HG03064 (cell line): ENCODE data around the gene FBH1.
A peak's percentile ranks its signal among the peaks of the same experiment; 100 is the strongest.
"Not testable (repeated sequence)": the region's sequence is repeated elsewhere in the genome, so short reads cannot be mapped to it uniquely, and the experiment has no call there.

Source experiments
- ATAC-seq: cut with Tn5 transposase; IDR thresholded peaks from one replicate; pipeline ENCODE4 v1.9.1; 2021; ENCODE audit warnings: low read depth; ENCODE audit not compliant: unreplicated experiment

Gene FBH1

GRCh38 chr10:5902511-5903274, 12.7 kb downstream of the FBH1 start:
- no peak for ATAC-seq

GRCh38 chr10:5903563-5903962, 13.5 kb downstream of the FBH1 start:
- ATAC-seq = no peak

- peak; percentile 91 for ATAC-seq
Measured at GRCh38 chr10:5904227-5904626, 14.2 kb downstream of the FBH1 start.

- ATAC-seq = no peak
Measured at GRCh38 chr10:5905854-5906507, 15.9 kb downstream of the FBH1 start.

- ATAC-seq = no peak
Measured at GRCh38 chr10:5906651-5907050, 16.6 kb downstream of the FBH1 start.

- not testable (repeated sequence) for ATAC-seq
Measured at GRCh38 chr10:5908676-5909075, 18.6 kb downstream of the FBH1 start.

GRCh38 chr10:5910323-5911100, 20.5 kb downstream of the FBH1 start:
- no peak for ATAC-seq

GRCh38 chr10:5911670-5912069, 21.6 kb downstream of the FBH1 start:
- no peak for ATAC-seq

- ATAC-seq = no peak
Measured at GRCh38 chr10:5913736-5914135, 23.7 kb downstream of the FBH1 start.

- ATAC-seq = no peak
Measured at GRCh38 chr10:5915451-5915850, 25.4 kb downstream of the FBH1 start.

GRCh38 chr10:5917305-5917704, 27.3 kb downstream of the FBH1 start:
- ATAC-seq = no peak

- ATAC-seq = no peak
Measured at GRCh38 chr10:5918763-5919162, 28.7 kb downstream of the FBH1 start.

GRCh38 chr10:5919568-5919967, 29.5 kb downstream of the FBH1 start:
- ATAC-seq = no peak

GRCh38 chr10:5921746-5922145, 31.7 kb downstream of the FBH1 start:
- ATAC-seq = no peak

- ATAC-seq = no peak
Measured at GRCh38 chr10:5924889-5925288, 34.8 kb downstream of the FBH1 start.

GRCh38 chr10:5927306-5927705, 37.3 kb downstream of the FBH1 start:
- ATAC-seq = no peak

GRCh38 chr10:5929442-5929841, 39.4 kb downstream of the FBH1 start:
- ATAC-seq = no peak

GRCh38 chr10:5930272-5930671, 40.2 kb downstream of the FBH1 start:
- no peak for ATAC-seq

- no peak for ATAC-seq
Measured at GRCh38 chr10:5932345-5932744, 42.3 kb downstream of the FBH1 start.

- ATAC-seq = no peak
Measured at GRCh38 chr10:5933909-5934546, 44.0 kb downstream of the FBH1 start.

GRCh38 chr10:5935628-5936027, 45.6 kb downstream of the FBH1 start:
- no peak for ATAC-seq
